Ovary (tissue), 3 donors: ENCODE data around the gene PTPN12.

Source experiments
- EP300 ChIP-seq: sonication (generic); formaldehyde crosslinking; IDR thresholded peaks from one replicate; pipeline ENCODE4 v1.6.1; 2017; ENCODE audit warnings: antibody characterized with exemption
- POLR2A ChIP-seq: fragments of 450-650 bp; IDR thresholded peaks from one replicate; pipeline ENCODE4 v1.6.1; 2017; ENCODE audit warnings: antibody characterized with exemption, mild to moderate bottlenecking, moderate library complexity
- TF ChIP-seq, protein P1 (sequence below), 3 donors: fragments of 450-650 bp in 2 of 3; fragments of 200-600 bp in 1 of 3; IDR thresholded peaks; one replicate each; pipeline versions ENCODE4 v1.5.1 to v1.8.0; 2016 to 2022; ENCODE audit warnings: antibody characterized with exemption in 3 of 3, mild to moderate bottlenecking in 1 of 3
- donor health status: DM: no; HTN: no; CAD: no.

DNA sequence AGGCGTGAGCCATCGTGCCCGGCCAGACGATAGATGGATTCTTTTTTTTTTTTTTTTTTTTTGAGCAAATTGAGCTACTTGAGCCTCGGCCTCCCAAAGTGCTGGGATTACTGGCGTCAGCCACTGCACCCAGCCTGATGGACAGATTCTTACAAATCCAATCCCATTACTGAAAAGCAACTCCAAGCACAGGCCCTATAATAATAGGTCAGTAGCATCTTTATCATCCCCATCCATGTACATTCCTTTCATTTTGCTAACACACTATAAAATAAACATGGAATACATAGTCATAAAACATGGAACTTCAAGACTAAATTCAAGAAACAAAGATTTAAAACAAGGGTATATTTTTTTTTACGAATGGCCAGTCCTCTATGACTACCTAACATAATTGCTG is 143.2 kb downstream of the PTPN12 start:
- TF ChIP-seq, protein P1, sequence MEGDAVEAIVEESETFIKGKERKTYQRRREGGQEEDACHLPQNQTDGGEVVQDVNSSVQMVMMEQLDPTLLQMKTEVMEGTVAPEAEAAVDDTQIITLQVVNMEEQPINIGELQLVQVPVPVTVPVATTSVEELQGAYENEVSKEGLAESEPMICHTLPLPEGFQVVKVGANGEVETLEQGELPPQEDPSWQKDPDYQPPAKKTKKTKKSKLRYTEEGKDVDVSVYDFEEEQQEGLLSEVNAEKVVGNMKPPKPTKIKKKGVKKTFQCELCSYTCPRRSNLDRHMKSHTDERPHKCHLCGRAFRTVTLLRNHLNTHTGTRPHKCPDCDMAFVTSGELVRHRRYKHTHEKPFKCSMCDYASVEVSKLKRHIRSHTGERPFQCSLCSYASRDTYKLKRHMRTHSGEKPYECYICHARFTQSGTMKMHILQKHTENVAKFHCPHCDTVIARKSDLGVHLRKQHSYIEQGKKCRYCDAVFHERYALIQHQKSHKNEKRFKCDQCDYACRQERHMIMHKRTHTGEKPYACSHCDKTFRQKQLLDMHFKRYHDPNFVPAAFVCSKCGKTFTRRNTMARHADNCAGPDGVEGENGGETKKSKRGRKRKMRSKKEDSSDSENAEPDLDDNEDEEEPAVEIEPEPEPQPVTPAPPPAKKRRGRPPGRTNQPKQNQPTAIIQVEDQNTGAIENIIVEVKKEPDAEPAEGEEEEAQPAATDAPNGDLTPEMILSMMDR (IDR thresholded peaks at IDR 0.05): no peak
- no peak for TF ChIP-seq EP300
- no peak for TF ChIP-seq POLR2A
